Kidney epithelial cell (primary cell): Measurements from ENCODE around the gene MAFG. TPM values are rescaled to one million over a fixed set of nuclear protein-coding genes. Genes with fewer than 3 reads are reported as not detected.
A peak's percentile ranks its signal among the peaks of the same experiment; 100 is the strongest.
"Not testable (repeated sequence)": the region's sequence is repeated elsewhere in the genome, so short reads cannot be mapped to it uniquely, and the experiment has no call there.

Experiments
- DNase-seq: peaks from one replicate; pipeline ENCODE4 v3.0.0-alpha.2; 2010; ENCODE audit warnings: low read depth
- H3K27me3 ChIP-seq: 2 replicates; pipeline ENCODE4 v1.6.0; 2011; ENCODE audit warnings: low read length; ENCODE audit not compliant: control insufficient read depth, insufficient read depth
- H3K36me3 ChIP-seq: 2 replicates; pipeline ENCODE4 v1.5.1; 2011; ENCODE audit warnings: low read length; ENCODE audit not compliant: control insufficient read depth, insufficient read depth
- H3K4me3 ChIP-seq: 2 replicates; pipeline ENCODE4 v1.5.1; 2011; ENCODE audit warnings: low read depth, mild to moderate bottlenecking, control low read depth, low read length
- CTCF ChIP-seq: IDR thresholded peaks from 2 replicates; pipeline ENCODE4 v1.5.1; 2011; ENCODE audit warnings: mild to moderate bottlenecking, moderate library complexity, low read length, control low read depth, inconsistent platforms; ENCODE audit not compliant: insufficient read depth, poor library complexity, severe bottlenecking
- total RNA-seq: library from RNA; depleted of rRNA; stranded (reverse); fragments of >200 nt; gene quantifications from 2 replicates; pipeline ENCODE4 v1.2.3, GENCODE V29; 2015

MAFG gene
- total RNA-seq, 1 donor from 2014 or later, result 41.1 TPM

DNA sequence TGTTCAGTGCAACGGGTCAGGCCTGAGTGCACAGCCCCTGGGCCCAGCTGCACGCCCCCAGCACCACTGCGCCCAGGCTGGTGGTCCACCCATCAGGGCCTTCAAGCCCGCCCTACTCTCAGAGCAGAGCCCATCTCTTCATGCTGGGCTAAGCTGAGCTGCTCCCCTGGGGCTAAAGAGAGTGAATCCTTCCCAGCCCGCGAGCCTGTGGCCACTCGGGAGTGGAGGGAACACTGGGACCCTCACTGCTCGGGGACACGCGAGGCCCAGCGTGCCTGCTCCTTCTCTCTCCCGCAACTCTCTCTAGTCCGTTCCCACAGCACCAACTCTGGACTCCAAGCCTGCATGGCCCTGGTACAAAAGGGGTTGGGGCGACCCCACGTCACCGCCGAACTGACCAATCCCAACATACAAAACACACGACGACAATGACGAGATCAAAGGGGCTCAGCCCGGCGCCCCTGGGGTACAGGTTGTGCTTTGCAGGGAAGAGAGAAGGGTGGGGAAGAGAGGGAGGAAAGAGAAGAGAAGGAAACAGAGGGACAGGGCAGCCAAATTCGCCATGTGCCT is 5.5 kb downstream of the MAFG start:
- Histone ChIP-seq H3K36me3 (peaks cover 1% of the 10 kb centered on the region), H3K27me3 (no peaks in the 10 kb centered on the region), H3K4me3 (no peak overlapping the region)
- TF ChIP-seq CTCF, result no peak
- no peak for DNase-seq

DNA sequence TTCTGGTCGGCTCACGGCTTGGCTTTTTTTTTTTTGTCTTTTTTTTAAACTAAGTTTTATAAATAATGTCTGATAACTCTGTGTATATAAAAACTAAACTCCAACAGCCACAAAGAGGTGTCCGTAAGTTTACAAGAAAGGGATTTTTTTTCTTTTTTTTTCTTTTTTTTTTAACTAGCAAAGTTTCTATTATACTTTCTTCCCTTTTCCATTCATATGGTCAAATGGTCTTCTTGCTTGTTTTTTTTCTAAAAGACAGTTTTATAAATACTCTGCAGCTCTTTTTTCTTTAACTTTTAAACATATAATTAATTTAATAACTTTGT is 6.0 kb downstream of the MAFG start:
- no peak overlapping the region for H3K4me3 ChIP-seq
- no peak for TF ChIP-seq CTCF
- DNase-seq, result no peak
- no peaks in the 10 kb centered on the region for H3K27me3 ChIP-seq
- peaks cover 1% of the 10 kb centered on the region for H3K36me3 ChIP-seq

DNA sequence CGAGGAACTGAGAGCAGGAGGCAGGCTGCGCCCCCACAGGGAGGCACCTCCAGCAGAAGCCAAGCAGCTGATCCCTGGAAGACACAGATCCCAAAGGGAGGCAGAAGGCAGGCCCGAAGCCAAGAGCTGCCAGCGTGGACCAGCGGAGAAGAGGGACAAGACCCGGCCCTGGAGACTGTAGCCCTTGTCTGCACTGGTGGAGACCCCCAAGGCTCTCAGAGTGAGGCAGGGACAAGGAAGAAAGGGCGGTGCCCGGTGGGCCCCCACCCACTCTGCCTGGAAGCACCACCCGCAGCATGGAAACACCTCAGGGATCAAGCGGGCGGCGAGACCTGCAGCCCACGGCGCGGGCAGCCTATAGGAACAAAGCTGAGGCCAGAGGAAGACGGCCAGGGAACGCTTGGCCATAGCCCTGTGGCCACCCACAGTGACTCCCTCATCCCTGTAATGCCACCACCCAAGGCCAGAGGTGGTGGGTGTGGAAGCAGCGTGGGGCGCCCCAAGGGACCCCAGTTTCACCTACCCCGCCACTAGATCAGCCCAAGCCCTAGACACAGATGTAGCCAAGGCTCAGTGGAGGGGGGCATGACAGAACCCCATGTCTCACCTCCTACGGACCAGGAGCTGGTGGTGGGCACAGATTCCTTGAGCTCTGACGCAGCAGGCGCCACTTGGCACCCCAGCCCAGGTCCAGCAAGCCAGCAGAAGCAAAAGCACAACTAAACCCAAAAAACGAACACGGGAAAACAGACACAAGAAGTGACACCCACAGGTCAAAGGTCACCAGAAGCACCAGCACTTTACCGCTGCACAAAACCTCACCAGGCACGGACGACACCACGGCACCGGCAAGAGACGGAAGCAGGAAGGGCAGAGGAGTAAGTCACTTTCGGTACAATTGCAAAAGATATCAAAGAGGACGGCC is 6.7 kb downstream of the MAFG start:
- DNase-seq, result no peak
- no peak for TF ChIP-seq CTCF
- Histone ChIP-seq H3K36me3 (peaks cover 1% of the 10 kb centered on the region), H3K27me3 (no peaks in the 10 kb centered on the region), H3K4me3 (no peak overlapping the region)

DNA sequence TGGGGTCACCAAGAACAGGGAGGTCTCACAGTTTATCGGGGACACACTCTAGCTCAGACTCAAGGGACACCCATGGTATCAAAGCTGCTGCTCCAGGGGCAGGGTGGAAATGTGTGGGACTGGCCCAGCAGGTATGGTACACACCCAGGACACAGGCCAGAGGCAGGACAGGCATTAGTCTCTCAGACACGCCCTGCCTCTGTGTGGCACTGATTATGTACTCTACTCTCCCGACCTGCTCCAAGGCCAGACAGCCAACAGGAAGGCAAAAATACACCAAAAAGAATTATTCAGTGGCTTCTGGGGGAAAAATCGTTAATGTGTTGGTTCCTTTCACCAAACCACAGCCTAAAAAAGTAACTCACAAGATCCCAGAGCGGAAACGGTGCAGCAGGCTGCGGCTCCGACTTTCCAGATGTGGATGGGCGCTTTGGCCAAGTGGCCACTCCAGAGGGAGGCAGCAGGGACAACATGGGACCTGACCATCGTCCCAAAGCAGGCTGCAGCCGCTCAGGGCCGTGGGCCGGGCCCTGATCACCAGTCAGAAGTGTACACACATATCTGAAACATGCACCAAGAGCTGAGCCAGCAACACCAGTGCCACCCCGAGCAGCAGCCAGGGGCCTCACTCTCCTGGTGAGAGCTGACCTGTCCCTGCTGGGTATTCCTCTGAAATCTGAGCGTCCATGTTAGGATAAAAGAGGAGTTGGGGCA is 8.5 kb downstream of the MAFG start:
- no peak for DNase-seq
- TF ChIP-seq CTCF, result no peak
- no peak overlapping the region for H3K4me3 ChIP-seq
- H3K27me3 ChIP-seq, result no peaks in the 10 kb centered on the region
- peaks cover 6% of the 10 kb centered on the region for H3K36me3 ChIP-seq

DNA sequence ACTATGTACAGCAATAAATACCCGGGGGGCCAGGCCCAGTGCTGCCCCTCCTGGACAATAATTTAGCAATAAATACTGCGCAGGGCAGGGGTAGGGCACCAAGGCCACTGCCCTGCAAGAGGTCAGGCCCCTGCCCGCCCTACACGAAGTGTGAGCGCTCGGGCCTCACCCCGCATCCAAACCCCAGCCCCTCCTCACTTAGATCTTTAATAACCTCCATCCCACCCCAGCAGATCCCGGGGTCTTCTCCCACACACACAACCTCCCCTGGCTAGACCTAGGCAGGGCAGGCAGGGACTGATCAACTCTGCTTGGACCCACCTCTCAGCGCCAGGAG is 9.2 kb downstream of the MAFG start:
- not testable (repeated sequence) for H3K36me3 ChIP-seq, DNase-seq, H3K27me3 ChIP-seq, H3K4me3 ChIP-seq

DNA sequence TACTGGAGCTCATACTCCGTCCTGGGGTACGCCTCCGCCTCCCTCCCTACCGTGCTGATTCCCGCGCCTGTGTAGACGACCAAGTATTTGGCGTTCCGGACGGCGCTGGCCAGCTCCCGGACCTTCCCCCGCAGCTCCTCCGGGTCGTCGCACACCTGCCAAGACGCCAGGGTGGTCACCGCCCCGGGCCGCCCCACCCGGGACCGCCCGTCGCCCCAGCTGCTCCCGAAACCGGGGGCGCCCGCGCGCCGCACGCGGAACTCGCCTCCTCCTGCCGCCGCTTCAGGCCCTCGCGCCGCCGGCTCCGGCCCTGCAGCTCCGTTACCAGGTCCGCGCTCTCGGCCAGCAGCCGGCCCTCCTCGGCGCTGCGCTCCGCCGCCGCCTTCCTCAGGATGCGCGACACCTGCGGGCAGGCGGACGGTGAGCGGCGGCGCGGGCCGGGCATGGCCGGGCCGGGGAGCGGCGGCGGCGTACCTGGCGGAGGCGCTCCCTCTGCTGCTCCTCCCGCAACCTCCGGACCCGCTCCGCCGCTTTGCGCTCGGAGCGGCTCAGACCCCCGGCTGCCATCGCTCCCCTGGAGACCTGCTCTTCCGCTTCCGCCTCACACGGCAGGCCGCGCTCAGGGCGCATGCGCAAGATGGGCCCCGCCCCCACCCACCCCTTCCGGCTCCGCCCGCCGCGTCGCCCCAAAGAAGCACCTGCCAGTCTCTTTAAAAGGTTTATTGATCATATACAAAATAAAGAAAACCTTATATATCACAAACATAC is 9.8 kb downstream of the MAFG start, which contains the start of gene SIRT7:
SIRT7 (minus strand) TSS at position 612 of the 768 bp plus-strand sequence; CDS start at position 567, 45 bp downstream.
- no peak for DNase-seq
- Histone ChIP-seq H3K27me3 (no peaks in the 10 kb centered on the region), H3K4me3 (peak within 1 kb of the TSS; percentile 71), H3K36me3 (peaks cover 7% of the 10 kb centered on the region)
- TF ChIP-seq CTCF, result no peak
